Activated T-helper 2 cell treated with anti-CD3 and anti-CD28 coated beads, Interferon-gamma antibody, Interleukin-2, Interleukin-4, amounts not matched to agents 10 μg/mL and 5 μg/mL and 100 μg/mL, durations not matched to agents 14 hours and 24 hours and 36 hours (primary cell): ENCODE measurements around the gene KIAA1671. TPM values are rescaled to one million over a fixed set of nuclear protein-coding genes. Genes with fewer than 3 reads are reported as not detected.

ENCODE experiments used
- DNase-seq: peaks from one replicate; pipeline ENCODE4 v3.0.0; 2021; ENCODE audit warnings: low spot score
- H3K27ac Mint-ChIP-seq: one replicate; pipeline ENCODE4 v1.8.0; 2021; ENCODE audit warnings: mixed read lengths
- H3K27me3 Mint-ChIP-seq: one replicate; pipeline ENCODE4 v1.8.0; 2021; ENCODE audit warnings: low read depth, mixed read lengths
- H3K36me3 Mint-ChIP-seq: one replicate; pipeline ENCODE4 v1.8.0; 2021; ENCODE audit warnings: low read depth, mixed read lengths
- H3K4me1 Mint-ChIP-seq: one replicate; pipeline ENCODE4 v1.8.0; 2021; ENCODE audit warnings: low read depth, mixed read lengths
- H3K4me3 Mint-ChIP-seq: one replicate; pipeline ENCODE4 v1.8.0; 2021; ENCODE audit warnings: low read depth, mild to moderate bottlenecking, moderate library complexity, mixed read lengths
- H3K9me3 Mint-ChIP-seq: one replicate; pipeline ENCODE4 v1.8.0; 2021; ENCODE audit warnings: mixed read lengths
- intact Hi-C: fragments of 100-400 bp; cut with micrococcal nuclease; formaldehyde crosslinking; loops from one replicate; pipeline ENCODE4 v1.15.1; 2023
- total RNA-seq: library from RNA; stranded (reverse); gene quantifications from 2 replicates; pipeline ENCODE4 v1.2.3, GENCODE V29; 2022

KIAA1671 gene
- total RNA-seq, 1 donor from 2014 or later = 10.5 TPM

DNA sequence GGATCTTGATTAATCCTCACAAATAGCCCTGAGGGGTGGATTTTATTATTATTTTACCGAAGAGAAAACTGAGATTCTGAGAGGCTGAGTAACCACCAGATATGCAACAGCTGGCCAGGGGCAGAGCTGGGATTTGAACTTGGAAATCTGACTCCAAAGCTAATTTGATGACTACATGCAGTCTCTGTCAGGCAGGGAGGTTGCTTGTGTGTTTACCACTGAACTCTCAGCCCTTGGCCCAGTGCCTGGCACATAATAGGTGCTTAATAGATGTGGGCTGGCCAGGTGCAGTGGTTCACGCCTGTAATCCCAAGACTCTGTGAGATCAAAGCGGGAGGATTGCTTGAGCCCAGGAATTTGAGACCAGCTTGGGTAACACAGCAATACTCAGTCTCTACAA, 125.4 kb downstream of the KIAA1671 start:
- intact Hi-C loops = loop anchor here (2.0 to 10.0 kb wide), 3 partner anchors 17 to 1597 kb away; no protein-coding TSS in a partner anchor
- H3K4me1 Mint-ChIP-seq = peaks cover 71% of the 10 kb centered on the region
- H3K9me3 Mint-ChIP-seq = no peaks in the 10 kb centered on the region
- no peak overlapping the region for H3K27ac Mint-ChIP-seq
- peaks cover 7% of the 10 kb centered on the region for H3K36me3 Mint-ChIP-seq
- no peak overlapping the region for H3K4me3 Mint-ChIP-seq
- H3K27me3 Mint-ChIP-seq = no peaks in the 10 kb centered on the region
- no peak for DNase-seq

DNA sequence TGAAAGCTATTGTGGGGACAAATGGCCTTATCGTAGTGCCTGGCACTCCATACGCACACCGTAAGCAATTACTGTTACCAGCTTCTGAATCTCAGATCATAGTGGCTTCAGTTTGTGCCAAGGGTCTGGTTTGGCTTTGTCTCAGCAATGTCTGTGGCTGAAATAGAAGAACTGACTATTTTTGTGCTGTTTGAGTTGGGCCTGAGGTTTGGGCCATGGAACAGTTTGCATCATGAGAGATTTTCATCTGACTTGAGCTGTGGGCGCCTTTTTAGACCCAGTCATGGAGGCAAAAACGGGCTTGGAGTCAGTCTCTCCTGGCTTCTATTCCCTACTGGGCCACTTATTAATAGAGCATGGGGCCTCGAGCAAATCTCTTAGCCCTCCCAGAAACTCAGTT, 126.1 kb downstream of the KIAA1671 start:
- no peak for DNase-seq
- Mint-ChIP-seq H3K27ac (peak overlapping the region; percentile 8), H3K9me3 (no peaks in the 10 kb centered on the region), H3K4me1 (peaks cover 71% of the 10 kb centered on the region), H3K27me3 (no peaks in the 10 kb centered on the region), H3K4me3 (no peak overlapping the region), H3K36me3 (peaks cover 7% of the 10 kb centered on the region)
- intact Hi-C loops = loop anchor here (5.0 to 10.0 kb wide), 2 partner anchors 409 to 1596 kb away; no protein-coding TSS in a partner anchor

DNA sequence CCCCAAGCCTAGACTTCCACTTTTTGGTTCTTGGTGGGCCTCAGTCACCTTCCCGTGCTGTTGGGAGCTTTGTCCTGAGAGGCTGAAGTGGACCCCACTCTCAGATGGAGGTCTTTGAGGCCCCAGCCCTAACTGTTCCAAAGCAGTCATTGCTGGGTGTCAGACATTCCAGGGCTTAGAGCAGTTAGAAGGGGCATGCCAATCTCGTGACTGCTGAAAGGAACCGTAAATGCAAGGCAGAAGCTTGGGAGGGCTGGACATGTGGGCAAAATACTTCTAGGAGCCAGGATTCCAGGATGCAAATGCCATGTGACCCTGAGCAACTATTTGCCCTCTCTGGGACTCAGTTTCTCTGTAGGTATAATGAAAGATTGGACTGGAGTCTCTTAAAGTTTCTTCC, 128.3 kb downstream of the KIAA1671 start:
- Mint-ChIP-seq H3K27me3 (no peaks in the 10 kb centered on the region), H3K4me1 (peaks cover 67% of the 10 kb centered on the region), H3K27ac (no peak overlapping the region), H3K36me3 (peaks cover 7% of the 10 kb centered on the region), H3K4me3 (no peak overlapping the region), H3K9me3 (no peaks in the 10 kb centered on the region)
- DNase-seq = no peak
- intact Hi-C loops = loop anchor here (5.0 kb wide), 1 partner anchor 91 kb away; no protein-coding TSS in a partner anchor

DNA sequence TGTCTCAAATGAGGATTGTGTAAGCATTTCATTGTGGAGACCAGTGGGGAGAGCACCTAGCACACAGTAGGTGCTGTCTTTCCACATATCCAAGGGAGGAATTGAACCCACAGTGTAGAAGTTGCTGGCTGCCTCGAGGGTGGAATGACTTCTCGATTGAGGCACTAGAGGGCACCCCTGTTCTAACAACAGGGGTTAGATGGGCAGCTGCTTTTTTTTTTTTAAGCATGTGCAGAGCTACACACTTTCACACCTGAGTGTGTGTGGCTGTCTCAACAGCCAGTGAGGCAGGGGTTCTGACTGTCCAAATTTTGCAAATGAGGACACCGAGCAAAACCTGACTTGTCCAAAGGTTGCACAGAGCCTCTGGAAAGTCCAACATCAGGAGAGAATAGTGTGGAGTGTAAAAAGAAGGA, 128.9 kb downstream of the KIAA1671 start:
- H3K36me3 Mint-ChIP-seq = peaks cover 4% of the 10 kb centered on the region
- H3K9me3 Mint-ChIP-seq = no peaks in the 10 kb centered on the region
- peak; percentile 32 for DNase-seq
- no peaks in the 10 kb centered on the region for H3K27me3 Mint-ChIP-seq
- peak overlapping the region; percentile 62 for H3K27ac Mint-ChIP-seq
- intact Hi-C loops = loop anchor here (5.0 kb wide), 1 partner anchor 91 kb away; no protein-coding TSS in a partner anchor
- peaks cover 67% of the 10 kb centered on the region for H3K4me1 Mint-ChIP-seq
- no peak overlapping the region for H3K4me3 Mint-ChIP-seq

DNA sequence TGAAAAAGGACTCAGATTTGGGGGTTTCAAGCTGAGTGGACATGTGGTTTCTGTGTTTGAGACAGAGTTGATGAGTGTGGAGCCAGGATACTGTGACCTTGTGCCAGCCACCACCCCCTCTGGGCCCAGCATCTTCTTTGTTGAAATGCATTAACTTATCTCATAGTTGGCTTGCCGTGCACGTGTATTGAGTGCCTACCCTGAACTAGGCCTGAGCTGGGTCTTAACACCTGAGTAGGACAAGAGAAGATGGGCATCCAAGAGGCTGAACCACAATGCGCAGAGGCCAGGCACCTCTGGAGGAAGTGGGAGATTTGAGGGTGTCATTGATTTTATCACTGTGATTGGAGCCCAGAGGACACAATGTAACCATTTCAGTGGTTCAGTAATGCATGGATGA, 129.6 kb downstream of the KIAA1671 start:
- no peaks in the 10 kb centered on the region for H3K9me3 Mint-ChIP-seq
- no peak for DNase-seq
- peaks cover 4% of the 10 kb centered on the region for H3K36me3 Mint-ChIP-seq
- H3K4me3 Mint-ChIP-seq = no peak overlapping the region
- intact Hi-C loops = loop anchor here (1.0 to 5.0 kb wide), 2 partner anchors 11 to 90 kb away; no protein-coding TSS in a partner anchor
- H3K27ac Mint-ChIP-seq = peak overlapping the region; percentile 21
- H3K27me3 Mint-ChIP-seq = no peaks in the 10 kb centered on the region
- peaks cover 65% of the 10 kb centered on the region for H3K4me1 Mint-ChIP-seq

DNA sequence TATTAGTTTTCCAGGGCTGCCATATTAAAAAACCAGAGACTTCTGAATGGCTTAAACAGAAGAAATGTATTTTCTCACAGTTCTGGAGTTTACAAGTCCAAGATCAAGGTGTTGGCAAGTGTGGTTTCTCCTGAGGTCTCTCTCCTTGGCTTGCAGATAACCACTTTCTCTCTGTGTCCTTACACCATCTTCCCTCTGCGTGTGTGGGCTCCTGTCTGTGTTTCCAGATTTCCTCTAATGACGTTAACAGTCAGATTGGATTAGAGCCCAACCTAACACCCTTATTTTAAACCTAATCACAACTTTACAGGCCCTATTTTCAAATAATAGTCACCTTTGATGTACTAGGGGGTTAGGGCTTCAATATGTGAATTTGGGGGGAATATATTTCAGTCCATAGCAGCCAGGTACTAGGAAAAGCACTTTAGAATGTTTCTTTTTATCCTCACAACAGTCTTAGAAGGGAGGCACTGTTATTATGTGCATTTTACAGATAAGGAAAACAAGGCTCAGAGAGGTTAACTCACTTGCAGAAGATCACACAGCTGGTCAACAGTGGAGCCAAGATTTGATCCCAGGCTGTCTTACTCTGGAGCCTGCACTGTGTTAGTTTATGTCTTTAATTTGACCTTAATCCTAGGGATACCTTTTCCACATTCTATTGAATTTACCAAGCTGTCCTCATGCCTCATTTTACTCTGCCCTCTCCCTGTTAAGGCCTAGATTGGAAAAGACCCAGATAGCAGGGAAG, 130.7 kb downstream of the KIAA1671 start:
- DNase-seq = no peak
- Mint-ChIP-seq H3K36me3 (peaks cover 4% of the 10 kb centered on the region), H3K4me1 (peaks cover 58% of the 10 kb centered on the region), H3K4me3 (no peak overlapping the region), H3K9me3 (no peaks in the 10 kb centered on the region), H3K27me3 (no peaks in the 10 kb centered on the region), H3K27ac (no peak overlapping the region)
- intact Hi-C loops = loop anchor here (5.0 kb wide), 1 partner anchor 89 kb away; no protein-coding TSS in a partner anchor

DNA sequence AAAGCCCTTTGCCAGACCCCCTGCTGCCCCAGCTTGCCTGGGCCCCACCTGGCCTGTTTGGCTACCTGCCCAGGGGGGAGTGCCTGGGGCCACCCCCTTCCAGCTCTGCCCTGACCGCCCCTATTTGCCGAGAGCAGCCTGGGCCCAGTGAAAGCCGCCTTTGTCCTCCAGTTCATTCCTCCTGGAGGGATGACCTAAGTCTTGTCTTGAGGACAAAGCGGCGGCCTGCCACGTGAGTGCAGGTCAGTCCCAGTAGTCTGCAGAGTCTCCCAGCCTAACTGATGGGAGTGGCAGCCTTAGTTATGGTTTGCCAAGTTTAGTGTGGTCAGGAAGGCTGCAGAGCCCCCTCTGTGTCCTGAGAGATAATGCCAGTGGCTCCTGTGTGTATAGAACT, 131.3 kb downstream of the KIAA1671 start:
- Mint-ChIP-seq H3K27ac (no peak overlapping the region), H3K9me3 (no peaks in the 10 kb centered on the region), H3K4me3 (no peak overlapping the region), H3K36me3 (peaks cover 4% of the 10 kb centered on the region), H3K27me3 (no peaks in the 10 kb centered on the region), H3K4me1 (peaks cover 56% of the 10 kb centered on the region)
- intact Hi-C loops = loop anchor here (5.0 kb wide), 1 partner anchor 88 kb away; no protein-coding TSS in a partner anchor
- no peak for DNase-seq

DNA sequence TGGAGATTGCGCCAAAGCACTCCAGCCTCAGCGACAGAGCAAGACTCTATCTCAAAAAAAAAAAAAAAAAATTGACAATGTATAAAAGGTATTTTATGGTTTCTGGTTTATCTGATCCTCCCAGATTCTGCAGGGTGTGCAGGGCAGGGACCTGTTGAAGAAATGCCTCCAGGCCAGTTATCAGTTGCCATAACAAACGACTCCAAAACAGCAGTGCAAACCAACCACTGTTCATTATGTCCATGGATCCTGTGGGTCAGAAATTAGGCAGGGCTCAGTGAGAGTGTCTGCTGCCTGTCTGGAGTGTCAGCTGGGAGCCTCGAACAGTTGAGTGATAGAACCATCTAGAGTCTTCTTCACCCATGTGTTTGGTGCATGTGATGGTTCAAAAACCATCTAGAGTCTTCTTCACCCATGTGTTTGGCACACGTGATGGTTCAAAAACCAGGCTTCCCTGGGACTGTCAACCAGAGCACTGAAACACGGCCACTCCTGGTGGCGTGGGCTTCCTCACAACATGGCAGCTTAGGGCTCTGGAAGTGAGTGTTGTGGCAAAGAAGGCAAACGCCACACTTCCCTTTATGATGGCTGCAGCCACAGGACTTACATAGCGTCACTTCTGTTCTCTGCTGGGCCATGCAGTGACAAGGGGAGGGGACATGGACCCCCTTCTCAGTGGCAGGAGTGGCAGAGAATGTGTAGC, 132.0 kb downstream of the KIAA1671 start:
- no peak for DNase-seq
- Mint-ChIP-seq H3K27me3 (no peaks in the 10 kb centered on the region), H3K4me1 (peaks cover 49% of the 10 kb centered on the region), H3K27ac (peak overlapping the region; percentile 7), H3K36me3 (peaks cover 4% of the 10 kb centered on the region), H3K4me3 (no peak overlapping the region), H3K9me3 (no peaks in the 10 kb centered on the region)
- intact Hi-C loops = loop anchor here (5.0 kb wide), 1 partner anchor 88 kb away; no protein-coding TSS in a partner anchor

DNA sequence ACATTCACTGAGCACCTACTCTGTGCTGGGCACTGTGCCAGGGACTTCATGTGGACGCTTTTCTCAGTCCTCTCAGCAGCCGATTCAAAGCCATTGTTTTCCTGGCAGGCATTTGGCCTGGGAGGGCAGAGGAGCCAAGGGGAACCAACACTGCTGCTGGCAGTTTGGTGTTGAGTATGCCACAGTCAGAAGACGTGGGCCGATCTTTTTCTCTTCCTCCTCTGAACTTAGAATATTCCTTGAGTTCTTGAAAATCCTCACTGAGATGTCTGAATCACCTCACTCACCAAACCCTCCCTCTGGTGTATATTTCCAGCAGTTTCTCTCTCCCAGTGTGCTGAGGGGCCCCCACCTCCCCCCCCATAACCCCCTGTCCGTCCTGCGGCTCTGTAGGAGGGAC, 132.6 kb downstream of the KIAA1671 start:
- no peaks in the 10 kb centered on the region for H3K27me3 Mint-ChIP-seq
- intact Hi-C loops = no loop called here
- H3K9me3 Mint-ChIP-seq = no peaks in the 10 kb centered on the region
- peak overlapping the region; percentile 59 for H3K27ac Mint-ChIP-seq
- H3K36me3 Mint-ChIP-seq = peaks cover 4% of the 10 kb centered on the region
- DNase-seq = no peak
- H3K4me3 Mint-ChIP-seq = no peak overlapping the region
- H3K4me1 Mint-ChIP-seq = peaks cover 47% of the 10 kb centered on the region

DNA sequence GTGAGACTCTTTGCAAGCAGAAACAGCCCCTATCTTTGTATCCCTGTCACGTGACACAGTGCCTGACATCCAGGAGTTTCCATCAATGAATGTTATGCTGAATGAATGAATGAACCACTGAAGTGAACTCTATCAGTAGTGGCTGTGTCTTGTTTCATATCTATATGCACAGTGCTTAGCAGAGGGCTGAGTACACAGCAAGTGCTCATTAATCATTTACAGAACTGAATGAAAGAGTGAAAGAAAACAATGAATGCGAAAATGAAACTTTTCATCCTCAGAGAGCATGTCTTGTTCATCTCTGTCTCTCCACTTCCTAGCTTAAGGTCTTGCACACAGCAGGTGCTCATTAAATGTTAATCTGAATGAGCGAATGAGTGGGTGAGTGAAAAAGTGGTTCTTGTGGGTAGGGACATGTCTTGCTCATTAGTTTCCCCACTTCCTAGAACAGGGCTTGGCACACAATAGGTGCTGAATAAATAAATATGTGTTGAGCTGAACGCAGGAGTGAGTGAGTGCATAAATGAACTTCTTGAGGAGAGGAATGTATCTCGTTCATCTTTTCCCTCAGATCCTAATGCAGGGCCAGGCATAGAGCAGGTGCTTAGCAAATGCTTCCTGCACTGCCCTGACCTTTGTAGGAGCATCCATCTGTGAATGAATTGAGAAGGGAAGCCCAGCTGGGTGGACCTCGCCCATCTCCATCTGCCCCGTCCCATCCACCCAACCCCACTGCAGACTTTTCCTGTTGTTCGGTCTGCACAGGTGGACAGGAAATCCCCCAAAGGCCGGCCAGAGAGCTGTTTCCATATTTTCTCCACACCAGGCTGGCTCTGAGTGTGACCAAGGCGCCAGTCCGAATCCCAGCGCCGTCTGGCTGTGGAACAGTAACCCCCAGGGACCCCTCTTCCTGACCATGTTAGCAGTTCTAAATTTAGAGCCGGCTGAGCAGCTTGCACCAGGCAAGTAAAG, 133.7 kb downstream of the KIAA1671 start:
- H3K9me3 Mint-ChIP-seq = no peaks in the 10 kb centered on the region

DNA sequence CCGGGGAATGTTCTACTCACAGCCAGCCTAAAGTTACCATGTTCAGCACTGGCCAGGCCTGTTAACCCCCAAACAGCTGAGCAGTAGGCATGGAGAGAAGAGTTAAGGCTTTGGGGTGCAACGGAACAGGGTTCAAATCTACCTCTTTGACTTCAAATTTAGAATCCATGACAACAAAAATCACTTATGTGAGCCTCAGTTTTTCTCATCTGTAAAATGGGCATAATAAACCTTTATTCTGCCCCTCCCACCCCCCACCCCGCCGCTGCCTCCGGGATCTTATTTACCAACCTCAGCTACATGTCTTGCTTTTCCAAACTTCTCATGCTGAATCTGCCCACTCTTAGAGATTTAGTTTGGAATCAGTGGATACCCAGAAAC, 134.4 kb downstream of the KIAA1671 start:
- Mint-ChIP-seq H3K4me3 (no peak overlapping the region), H3K4me1 (peaks cover 48% of the 10 kb centered on the region), H3K27ac (peak overlapping the region; percentile 18), H3K36me3 (no peaks in the 10 kb centered on the region), H3K9me3 (no peaks in the 10 kb centered on the region), H3K27me3 (no peaks in the 10 kb centered on the region)
- no peak for DNase-seq
- intact Hi-C loops = loop anchor here (1.0 to 2.0 kb wide), 2 partner anchors 16 to 27 kb away; no protein-coding TSS in a partner anchor

More for the DNA sequence above, 133.7 kb downstream of the KIAA1671 start:
- H3K27me3 Mint-ChIP-seq = no peaks in the 10 kb centered on the region
- intact Hi-C loops = loop anchor here (1.0 to 2.0 kb wide), 2 partner anchors 15 to 26 kb away; no protein-coding TSS in a partner anchor
- DNase-seq = no peak
- peaks cover 51% of the 10 kb centered on the region for H3K4me1 Mint-ChIP-seq
- H3K27ac Mint-ChIP-seq = peak overlapping the region; percentile 67
- H3K36me3 Mint-ChIP-seq = peaks cover 4% of the 10 kb centered on the region
- H3K4me3 Mint-ChIP-seq = no peak overlapping the region
